BJ (cell line): ENCODE data around the gene OXSR1. TPM values are rescaled to one million over a fixed set of nuclear protein-coding genes. Genes with fewer than 3 reads are reported as not detected.
"Not testable (repeated sequence)": the region's sequence is repeated elsewhere in the genome, so short reads cannot be mapped to it uniquely, and the experiment has no call there.

Source experiments
- CTCF ChIA-PET: fragments of 350-600 bp; formaldehyde crosslinking; extraction: SDS; loops from one replicate; lab custom pipeline; 2021; ENCODE audit warnings: antibody characterized with exemption, inconsistent platforms; lab: Yijun Ruan, JAX
- POLR2A ChIA-PET: fragments of 300-600 bp; sonication (Branson Sonifier 250); formaldehyde crosslinking; extraction: SDS; loops from one replicate; lab custom pipeline; 2021; ENCODE audit warnings: antibody characterized with exemption; lab: Charles Lee
- DNase-seq: peaks from one replicate; pipeline ENCODE4 v3.0.0-alpha.2; 2011; ENCODE audit warnings: low read depth
- H3K27me3 ChIP-seq: 2 replicates; pipeline ENCODE4 v1.6.0; 2011; ENCODE audit warnings: low read length; ENCODE audit not compliant: control insufficient read depth, insufficient read depth
- H3K36me3 ChIP-seq: 2 replicates; pipeline ENCODE4 v1.5.1; 2011; ENCODE audit warnings: low read length; ENCODE audit not compliant: control insufficient read depth, insufficient read depth
- H3K4me3 ChIP-seq: 2 replicates; pipeline ENCODE4 v1.5.1; 2011; ENCODE audit warnings: low read depth, mild to moderate bottlenecking, control low read depth, low read length
- CTCF ChIP-seq: IDR thresholded peaks from 2 replicates; pipeline ENCODE4 v1.5.1; 2011; ENCODE audit warnings: low read depth, mild to moderate bottlenecking, control low read depth, inconsistent platforms, low read length, moderate library complexity; ENCODE audit not compliant: insufficient read depth
- polyA plus RNA-seq: library from polyadenylated mRNA; depleted of rRNA; stranded (reverse); fragments of >200 nt; gene quantifications from 2 replicates; pipeline ENCODE4 v1.2.3, GENCODE V29; 2011

Gene OXSR1
- polyA plus RNA-seq, 1 experiment = 27.6 TPM

GRCh38 chr3:38155825-38156224 lies 9.5 kb upstream of the OXSR1 start:
- POLR2A ChIA-PET = no interaction called here

GRCh38 chr3:38157117-38157516 lies 8.2 kb upstream of the OXSR1 start:
- Histone ChIP-seq H3K4me3 (no peak overlapping the region), H3K27me3 (no peaks in the 10 kb centered on the region), H3K36me3 (no peaks in the 10 kb centered on the region)
- TF ChIP-seq CTCF = no peak
- CTCF ChIA-PET = interaction anchor here (0.9 kb wide), 1 partner anchor 190 kb away, joined by 3 read pairs; the partner anchor contains the start of gene XYLB
- DNase-seq = no peak
- POLR2A ChIA-PET = no interaction called here

More at GRCh38 chr3:38155825-38156224, 9.5 kb upstream of the OXSR1 start:
- Histone ChIP-seq H3K36me3 (no peaks in the 10 kb centered on the region), H3K27me3 (no peaks in the 10 kb centered on the region), H3K4me3 (no peak overlapping the region)
- no peak for TF ChIP-seq CTCF
- no peak for DNase-seq
- CTCF ChIA-PET = interaction anchor here (1.2 to 1.7 kb wide), 2 partner anchors 8 to 23 kb away, joined by 4 to 6 read pairs; no protein-coding TSS in a partner anchor

GRCh38 chr3:38157595-38157994 lies 7.7 kb upstream of the OXSR1 start:
- POLR2A ChIA-PET = no interaction called here
- H3K4me3 ChIP-seq = no peak overlapping the region
- no peak for DNase-seq
- no peak for TF ChIP-seq CTCF
- no peaks in the 10 kb centered on the region for H3K27me3 ChIP-seq
- CTCF ChIA-PET = interaction anchor here (0.9 kb wide), 1 partner anchor 189 kb away, joined by 3 read pairs; the partner anchor contains the start of gene XYLB
- no peaks in the 10 kb centered on the region for H3K36me3 ChIP-seq

- no peak for TF ChIP-seq CTCF
- H3K4me3 ChIP-seq = no peak overlapping the region
- ChIA-PET POLR2A (no interaction called here), CTCF (interaction anchor here (0.9 kb wide), 1 partner anchor 54 kb away, joined by 3 read pairs; no protein-coding TSS in a partner anchor)
- H3K36me3 ChIP-seq = no peaks in the 10 kb centered on the region
- no peak for DNase-seq
- no peaks in the 10 kb centered on the region for H3K27me3 ChIP-seq
Observed at GRCh38 chr3:38158472-38158871, 6.9 kb upstream of the OXSR1 start.

GRCh38 chr3:38160704-38161103 lies 4.6 kb upstream of the OXSR1 start:
- H3K27me3 ChIP-seq, DNase-seq, H3K4me3 ChIP-seq, CTCF ChIA-PET, POLR2A ChIA-PET, H3K36me3 ChIP-seq: not testable (repeated sequence)
